ENCODE measurements around the gene GRM8.

GRCh38 chr7:127189074-127189473 is 63.7 kb downstream of the GRM8 start:
- TF ChIP-seq, protein P1, sequence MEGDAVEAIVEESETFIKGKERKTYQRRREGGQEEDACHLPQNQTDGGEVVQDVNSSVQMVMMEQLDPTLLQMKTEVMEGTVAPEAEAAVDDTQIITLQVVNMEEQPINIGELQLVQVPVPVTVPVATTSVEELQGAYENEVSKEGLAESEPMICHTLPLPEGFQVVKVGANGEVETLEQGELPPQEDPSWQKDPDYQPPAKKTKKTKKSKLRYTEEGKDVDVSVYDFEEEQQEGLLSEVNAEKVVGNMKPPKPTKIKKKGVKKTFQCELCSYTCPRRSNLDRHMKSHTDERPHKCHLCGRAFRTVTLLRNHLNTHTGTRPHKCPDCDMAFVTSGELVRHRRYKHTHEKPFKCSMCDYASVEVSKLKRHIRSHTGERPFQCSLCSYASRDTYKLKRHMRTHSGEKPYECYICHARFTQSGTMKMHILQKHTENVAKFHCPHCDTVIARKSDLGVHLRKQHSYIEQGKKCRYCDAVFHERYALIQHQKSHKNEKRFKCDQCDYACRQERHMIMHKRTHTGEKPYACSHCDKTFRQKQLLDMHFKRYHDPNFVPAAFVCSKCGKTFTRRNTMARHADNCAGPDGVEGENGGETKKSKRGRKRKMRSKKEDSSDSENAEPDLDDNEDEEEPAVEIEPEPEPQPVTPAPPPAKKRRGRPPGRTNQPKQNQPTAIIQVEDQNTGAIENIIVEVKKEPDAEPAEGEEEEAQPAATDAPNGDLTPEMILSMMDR (IDR thresholded peaks at IDR 0.05; ENCODE audit: low read length) = no peak
- no peak for TF ChIP-seq EZH2 (IDR thresholded peaks at IDR 0.05; ENCODE audit: borderline replicate concordance, low read length)
